ENCODE results near the gene CDC37L1. TPM values are rescaled to one million over a fixed set of nuclear protein-coding genes. Genes with fewer than 3 reads are reported as not detected.
A peak's percentile ranks its signal among the peaks of the same experiment; 100 is the strongest.

Gene CDC37L1
- total RNA-seq, 1 donor from 2014 or later = 12.3 TPM

- peaks cover 4% of the 10 kb centered on the region for H3K9me3 Mint-ChIP-seq
- H3K27me3 Mint-ChIP-seq = no peaks in the 10 kb centered on the region
- no peak overlapping the region for H3K27ac Mint-ChIP-seq
- H3K36me3 Mint-ChIP-seq (ENCODE audit: low read depth) = peaks cover 78% of the 10 kb centered on the region
- DNase-seq (no peak), ATAC-seq (ENCODE audit: low read depth) (no peak)
- H3K4me1 Mint-ChIP-seq = peaks cover 4% of the 10 kb centered on the region
- ChIA-PET CTCF (no interaction called here), POLR2A (no interaction called here)
- intact Hi-C loops (cut with micrococcal nuclease) = no loop called here
- TF ChIP-seq, protein P1, sequence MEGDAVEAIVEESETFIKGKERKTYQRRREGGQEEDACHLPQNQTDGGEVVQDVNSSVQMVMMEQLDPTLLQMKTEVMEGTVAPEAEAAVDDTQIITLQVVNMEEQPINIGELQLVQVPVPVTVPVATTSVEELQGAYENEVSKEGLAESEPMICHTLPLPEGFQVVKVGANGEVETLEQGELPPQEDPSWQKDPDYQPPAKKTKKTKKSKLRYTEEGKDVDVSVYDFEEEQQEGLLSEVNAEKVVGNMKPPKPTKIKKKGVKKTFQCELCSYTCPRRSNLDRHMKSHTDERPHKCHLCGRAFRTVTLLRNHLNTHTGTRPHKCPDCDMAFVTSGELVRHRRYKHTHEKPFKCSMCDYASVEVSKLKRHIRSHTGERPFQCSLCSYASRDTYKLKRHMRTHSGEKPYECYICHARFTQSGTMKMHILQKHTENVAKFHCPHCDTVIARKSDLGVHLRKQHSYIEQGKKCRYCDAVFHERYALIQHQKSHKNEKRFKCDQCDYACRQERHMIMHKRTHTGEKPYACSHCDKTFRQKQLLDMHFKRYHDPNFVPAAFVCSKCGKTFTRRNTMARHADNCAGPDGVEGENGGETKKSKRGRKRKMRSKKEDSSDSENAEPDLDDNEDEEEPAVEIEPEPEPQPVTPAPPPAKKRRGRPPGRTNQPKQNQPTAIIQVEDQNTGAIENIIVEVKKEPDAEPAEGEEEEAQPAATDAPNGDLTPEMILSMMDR (IDR thresholded peaks at IDR 0.05) = no peak
- no peak overlapping the region for H3K4me3 Mint-ChIP-seq
Measured at GRCh38 chr9:4714266-4715016, 35.1 kb downstream of the CDC37L1 start.

- CTCF ChIA-PET = no interaction called here
- no peak for ATAC-seq (ENCODE audit: low read depth)
- no peaks in the 10 kb centered on the region for H3K27me3 Mint-ChIP-seq
- H3K9me3 Mint-ChIP-seq = peaks cover 4% of the 10 kb centered on the region
- H3K36me3 Mint-ChIP-seq (ENCODE audit: low read depth) = peaks cover 75% of the 10 kb centered on the region
- DNase-seq = no peak
- TF ChIP-seq, protein P1 (IDR thresholded peaks at IDR 0.05) = no peak
- peaks cover 4% of the 10 kb centered on the region for H3K4me1 Mint-ChIP-seq
- intact Hi-C loops (cut with micrococcal nuclease) = no loop called here
- POLR2A ChIA-PET = no interaction called here
- H3K4me3 Mint-ChIP-seq = no peak overlapping the region
- H3K27ac Mint-ChIP-seq = peak overlapping the region; percentile 4
Measured at GRCh38 chr9:4716163-4716562, 36.8 kb downstream of the CDC37L1 start.

DNA sequence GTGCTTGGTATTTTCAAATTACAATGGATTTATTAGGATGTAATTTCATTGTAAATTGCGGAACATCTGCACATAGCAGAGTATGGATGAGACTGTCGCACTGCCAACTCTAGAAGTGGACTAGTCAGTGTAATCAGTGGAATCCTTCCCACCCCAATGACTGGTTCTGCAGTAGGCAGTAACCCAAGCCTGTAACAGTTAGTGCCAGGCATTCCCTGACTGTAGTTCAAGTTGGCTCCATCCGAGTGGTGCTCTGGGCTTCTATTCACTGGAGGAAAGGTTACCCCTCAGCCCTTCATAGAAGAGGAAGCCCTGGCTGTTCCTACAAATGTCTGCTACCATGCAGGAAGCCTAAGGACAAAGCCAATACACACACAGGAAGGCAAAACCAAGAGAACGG, 38.4 kb downstream of the CDC37L1 start:
- Mint-ChIP-seq H3K36me3 (ENCODE audit: low read depth) (peaks cover 77% of the 10 kb centered on the region), H3K4me1 (peaks cover 4% of the 10 kb centered on the region), H3K9me3 (peaks cover 4% of the 10 kb centered on the region), H3K27ac (no peak overlapping the region), H3K4me3 (no peak overlapping the region), H3K27me3 (no peaks in the 10 kb centered on the region)
- TF ChIP-seq, protein P1 (IDR thresholded peaks at IDR 0.05) = no peak
- ATAC-seq (ENCODE audit: low read depth) = no peak
- ChIA-PET POLR2A (no interaction called here), CTCF (interaction anchor here (0.6 kb wide), 1 partner anchor 10 kb away, joined by 3 read pairs; no protein-coding TSS in a partner anchor)
- no peak for DNase-seq
- intact Hi-C loops (cut with micrococcal nuclease) = no loop called here

DNA sequence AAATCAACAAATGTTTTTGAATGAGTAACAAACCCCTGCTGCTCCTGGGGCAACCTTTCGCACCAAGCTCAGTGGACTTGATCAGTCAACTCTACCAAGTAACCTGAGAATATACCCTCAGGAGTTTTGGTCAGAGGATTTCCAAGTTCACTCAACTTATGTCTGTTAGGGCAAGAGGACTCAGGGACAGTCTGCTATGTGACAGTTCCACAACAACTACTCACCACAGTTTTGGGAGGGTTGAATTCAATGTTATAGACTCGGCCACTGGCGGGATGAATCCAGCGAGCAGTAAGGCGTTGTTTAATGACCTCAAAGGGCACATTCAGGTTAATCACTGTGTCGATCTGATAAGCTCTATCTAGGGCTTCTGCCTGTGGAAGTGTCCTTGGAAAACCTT, 39.5 kb downstream of the CDC37L1 start:
- Mint-ChIP-seq H3K27me3 (no peaks in the 10 kb centered on the region), H3K36me3 (ENCODE audit: low read depth) (peaks cover 71% of the 10 kb centered on the region), H3K9me3 (peaks cover 2% of the 10 kb centered on the region), H3K4me3 (no peak overlapping the region), H3K27ac (no peak overlapping the region), H3K4me1 (peaks cover 4% of the 10 kb centered on the region)
- DNase-seq (no peak), ATAC-seq (ENCODE audit: low read depth) (no peak)
- CTCF ChIA-PET = interaction anchor here (0.8 kb wide), 1 partner anchor 43 kb away, joined by 3 read pairs; no protein-coding TSS in a partner anchor
- TF ChIP-seq, protein P1 (IDR thresholded peaks at IDR 0.05) = no peak
- POLR2A ChIA-PET = interaction anchor here (0.7 kb wide), 1 partner anchor 16 kb away, joined by 10 read pairs; no protein-coding TSS in a partner anchor
- intact Hi-C loops (cut with micrococcal nuclease) = no loop called here

GRCh38 chr9:4721736-4722135, 42.4 kb downstream of the CDC37L1 start:
- H3K4me1 Mint-ChIP-seq = peaks cover 3% of the 10 kb centered on the region
- no peaks in the 10 kb centered on the region for H3K9me3 Mint-ChIP-seq
- intact Hi-C loops (cut with micrococcal nuclease) = no loop called here
- TF ChIP-seq, protein P1 (IDR thresholded peaks at IDR 0.05) = no peak
- no peak overlapping the region for H3K4me3 Mint-ChIP-seq
- ChIA-PET CTCF (no interaction called here), POLR2A (no interaction called here)
- ATAC-seq (ENCODE audit: low read depth) (no peak), DNase-seq (no peak)
- H3K36me3 Mint-ChIP-seq (ENCODE audit: low read depth) = peaks cover 65% of the 10 kb centered on the region
- no peaks in the 10 kb centered on the region for H3K27me3 Mint-ChIP-seq
- H3K27ac Mint-ChIP-seq = no peak overlapping the region

Data from activated B cell treated with CpG ODN at 0.5 μM for 24 hours (primary cell).